Lung microvascular endothelial cell (primary cell): ENCODE results near the gene EXOC4. TPM values are rescaled to one million over a fixed set of nuclear protein-coding genes. Genes with fewer than 3 reads are reported as not detected.

Experiments used
- DNase-seq, 2 donors: peaks; one replicate each; pipeline versions ENCODE4 v3.0.0 to v3.0.0-alpha.2; 2010; ENCODE audit warnings: low read depth in 2 of 2
- total RNA-seq: library from RNA; depleted of rRNA; stranded (reverse); fragments of >200 nt; gene quantifications from 2 replicates; pipeline ENCODE4 v1.2.1, GENCODE V29; 2014

Gene EXOC4
- total RNA-seq, 1 donor from 2014 or later = 103 TPM

DNA sequence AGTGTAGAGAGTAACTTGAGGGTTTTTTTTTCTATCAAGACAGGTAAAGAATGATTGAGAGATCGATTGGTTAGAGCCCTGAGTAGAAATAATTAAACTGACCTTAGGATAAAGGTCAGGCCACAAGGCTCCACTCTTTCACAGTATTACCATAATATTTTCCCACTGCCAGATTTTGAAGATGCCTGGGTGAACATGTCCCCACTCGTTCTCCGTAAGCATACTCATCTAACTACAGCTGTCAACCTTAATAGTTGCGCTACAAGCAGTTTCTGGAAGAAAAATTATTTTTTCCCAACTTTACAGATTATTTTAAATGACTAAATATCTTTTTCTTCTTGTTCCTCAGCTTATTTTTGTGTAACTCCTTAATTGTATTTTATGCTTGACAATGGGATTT lies 671.1 kb downstream of the EXOC4 start:
- no peak for DNase-seq

DNA sequence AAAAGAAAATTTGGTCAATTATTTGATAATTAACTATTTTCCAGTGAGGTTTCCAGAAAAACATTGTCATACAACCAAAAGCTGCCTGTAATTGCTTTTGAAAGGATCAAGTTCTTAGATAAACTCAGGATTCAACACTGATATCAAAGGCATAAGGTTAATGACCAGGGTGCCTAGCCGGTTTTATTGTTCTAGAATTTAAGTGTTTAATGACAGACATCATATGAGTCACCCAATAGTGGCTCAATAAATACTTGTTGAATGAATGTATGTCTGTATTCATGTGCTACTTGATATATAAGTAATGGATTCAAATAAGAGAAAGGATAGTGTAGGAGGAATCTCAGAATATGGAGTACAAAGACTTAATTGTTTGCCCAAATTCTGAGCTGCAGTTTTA lies 678.2 kb downstream of the EXOC4 start:
- DNase-seq = no peak

DNA sequence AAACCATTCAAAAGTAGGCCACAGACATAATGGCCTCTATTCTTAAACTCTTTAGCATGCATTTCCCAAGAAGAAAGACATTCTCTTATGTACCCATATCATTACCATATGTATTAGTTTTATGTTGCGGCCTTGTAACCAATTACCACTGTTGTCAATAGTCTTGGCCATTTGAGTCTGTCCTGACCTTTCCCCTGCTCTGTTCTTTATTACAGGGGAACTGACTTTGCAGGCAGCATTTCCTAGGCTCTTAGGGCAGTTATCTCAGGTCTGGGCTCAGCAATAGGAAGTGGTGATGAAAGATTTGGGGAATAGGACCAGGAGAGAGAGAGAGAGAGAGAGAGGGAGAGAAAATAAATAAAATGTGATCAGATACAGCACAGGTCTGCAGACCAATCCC lies 679.7 kb downstream of the EXOC4 start:
- peak in 1 of 2 donors; percentile 27 for DNase-seq

DNA sequence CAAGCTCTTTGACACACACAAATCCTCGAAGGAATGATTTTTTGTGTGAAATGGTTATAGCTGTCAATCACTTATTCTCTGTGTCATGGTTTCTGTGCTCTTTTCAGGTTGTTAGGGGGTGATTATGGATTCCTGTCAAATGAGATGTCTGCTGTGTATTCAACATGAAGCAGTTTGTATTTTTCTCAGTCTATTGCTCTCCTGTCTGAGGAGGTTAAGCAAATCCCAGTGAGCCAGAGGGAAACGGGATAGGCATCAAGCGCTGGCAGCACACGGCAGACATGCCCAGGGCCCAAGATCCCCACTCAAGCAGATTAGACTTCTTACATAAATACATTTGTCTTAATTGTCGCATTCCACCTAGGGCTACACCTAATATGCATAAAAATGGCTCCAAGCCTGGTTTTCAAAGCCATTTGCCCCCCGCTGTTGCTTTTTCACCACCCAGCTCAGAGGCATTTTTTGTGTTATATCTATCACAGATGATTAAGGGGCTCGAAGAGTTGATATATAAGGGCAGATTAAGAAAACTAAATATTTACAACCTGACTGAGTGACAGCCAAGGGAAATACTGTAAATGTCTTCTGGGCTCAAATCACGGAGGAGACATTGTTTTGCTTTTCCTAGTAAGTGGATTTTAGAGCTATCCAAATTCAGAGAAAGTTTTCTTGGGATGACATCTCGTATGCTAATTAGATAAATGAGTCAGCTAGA lies 681.5 kb downstream of the EXOC4 start:
- DNase-seq = no peak

DNA sequence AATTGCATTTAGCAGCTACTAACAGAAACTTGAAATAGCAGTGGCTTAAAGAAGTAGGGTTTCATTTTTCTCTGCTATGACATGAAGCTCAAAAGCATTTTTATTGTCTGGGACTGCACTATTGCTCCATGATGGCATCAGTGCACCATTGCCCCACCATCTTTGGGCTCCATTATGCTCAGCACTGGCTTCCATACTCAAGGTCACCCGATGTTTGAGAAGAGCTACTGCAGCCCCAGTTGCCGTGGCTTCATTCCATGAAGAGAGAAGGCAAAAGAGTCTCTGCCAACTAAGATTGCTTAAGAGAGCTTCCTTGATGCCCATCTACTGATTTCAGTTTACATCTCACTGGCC lies 682.1 kb downstream of the EXOC4 start:
- DNase-seq = no peak

DNA sequence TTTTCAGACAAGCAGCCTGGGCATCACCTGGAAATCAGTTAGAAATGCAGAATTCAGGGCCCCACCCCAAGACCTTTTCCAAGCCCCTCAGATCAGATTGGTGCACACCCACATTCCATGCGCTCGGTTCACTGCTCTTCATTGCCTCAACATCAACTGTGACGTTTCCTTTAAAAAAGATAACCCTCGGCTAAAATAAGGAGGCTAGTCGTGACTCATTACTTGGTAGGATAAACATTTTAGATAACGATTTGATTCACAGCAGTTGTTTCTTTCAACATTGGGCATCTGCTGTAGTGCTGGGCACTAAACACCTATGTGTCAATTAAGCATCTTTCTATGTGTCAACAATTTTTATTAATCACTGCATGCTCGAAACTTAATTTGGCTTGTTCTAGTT lies 683.2 kb downstream of the EXOC4 start:
- peak in 1 of 2 donors; percentile 23 for DNase-seq

DNA sequence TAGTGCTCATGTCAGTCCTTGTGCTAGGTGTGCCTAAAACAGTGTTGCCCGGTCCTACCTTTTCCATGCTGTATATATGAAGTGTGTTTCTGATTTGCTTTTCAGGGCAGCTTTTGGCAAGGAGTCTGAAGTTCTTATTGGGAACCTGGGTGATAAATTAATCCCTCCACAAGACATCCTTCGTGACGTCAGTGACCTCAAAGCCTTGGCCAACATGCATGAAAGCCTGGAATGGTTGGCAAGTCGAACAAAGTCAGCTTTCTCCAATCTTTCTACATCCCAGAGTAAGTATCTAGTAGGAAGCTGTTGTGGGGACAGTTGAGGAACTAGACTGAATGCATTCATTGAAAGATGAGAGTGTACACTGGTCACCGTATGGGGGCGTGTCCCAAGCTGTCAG lies 684.9 kb downstream of the EXOC4 start:
- DNase-seq = no peak

DNA sequence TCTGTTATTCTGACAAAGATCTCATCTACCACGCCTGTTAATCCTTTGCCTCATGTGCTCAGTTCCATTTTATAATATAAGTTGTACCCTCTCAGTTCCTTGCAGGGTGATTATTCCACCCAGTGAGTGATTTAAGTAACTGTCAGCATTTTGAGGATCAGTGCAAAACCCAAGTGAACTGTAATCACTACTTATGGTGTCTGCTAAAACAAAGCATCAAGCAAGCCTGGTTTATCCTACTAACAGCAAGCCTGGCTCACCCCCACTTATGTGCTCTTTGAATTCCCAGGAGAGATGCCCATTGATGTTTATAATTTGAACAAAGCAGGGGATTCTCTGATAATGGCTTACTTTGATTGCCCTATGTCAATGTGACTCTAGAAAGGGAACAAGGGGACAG lies 687.5 kb downstream of the EXOC4 start:
- no peak for DNase-seq

DNA sequence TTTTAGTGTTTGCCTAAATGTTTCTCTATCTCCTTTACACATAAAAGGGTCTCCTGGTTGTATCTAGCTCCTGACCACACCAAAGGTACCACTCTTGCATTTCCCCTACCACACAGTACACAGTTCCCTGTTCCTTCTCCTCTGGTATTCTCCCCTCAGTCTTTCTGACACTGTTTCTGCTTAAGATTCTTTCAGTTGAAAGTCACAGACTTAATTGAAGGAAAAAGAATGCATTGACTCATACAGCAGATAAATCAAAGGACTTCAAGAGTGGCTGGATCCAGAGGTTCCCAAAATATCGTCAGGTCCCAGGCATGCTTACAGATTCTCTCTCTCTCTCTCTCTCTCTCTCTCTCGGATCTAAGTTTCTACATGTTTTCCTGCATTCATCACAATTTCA lies 688.6 kb downstream of the EXOC4 start:
- DNase-seq = no peak

DNA sequence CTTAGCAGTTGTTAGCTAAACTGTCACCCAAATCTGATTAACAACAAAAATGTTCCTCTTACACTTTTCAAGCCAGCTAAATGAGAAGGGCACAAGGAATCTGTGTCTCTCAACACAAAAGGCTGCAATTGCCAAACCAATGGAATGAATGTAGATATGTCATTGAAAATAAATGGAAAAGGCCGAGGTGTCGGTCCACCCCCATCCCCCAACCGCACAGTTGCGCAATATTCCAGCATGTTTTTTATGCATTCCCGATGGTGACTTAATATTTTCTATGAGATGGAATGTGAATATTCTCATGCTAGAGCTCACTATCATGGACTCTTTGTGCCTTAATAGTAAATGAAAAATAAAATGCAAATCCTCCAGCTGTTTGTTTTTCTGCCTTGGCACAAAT lies 692.6 kb downstream of the EXOC4 start:
- no peak for DNase-seq

DNA sequence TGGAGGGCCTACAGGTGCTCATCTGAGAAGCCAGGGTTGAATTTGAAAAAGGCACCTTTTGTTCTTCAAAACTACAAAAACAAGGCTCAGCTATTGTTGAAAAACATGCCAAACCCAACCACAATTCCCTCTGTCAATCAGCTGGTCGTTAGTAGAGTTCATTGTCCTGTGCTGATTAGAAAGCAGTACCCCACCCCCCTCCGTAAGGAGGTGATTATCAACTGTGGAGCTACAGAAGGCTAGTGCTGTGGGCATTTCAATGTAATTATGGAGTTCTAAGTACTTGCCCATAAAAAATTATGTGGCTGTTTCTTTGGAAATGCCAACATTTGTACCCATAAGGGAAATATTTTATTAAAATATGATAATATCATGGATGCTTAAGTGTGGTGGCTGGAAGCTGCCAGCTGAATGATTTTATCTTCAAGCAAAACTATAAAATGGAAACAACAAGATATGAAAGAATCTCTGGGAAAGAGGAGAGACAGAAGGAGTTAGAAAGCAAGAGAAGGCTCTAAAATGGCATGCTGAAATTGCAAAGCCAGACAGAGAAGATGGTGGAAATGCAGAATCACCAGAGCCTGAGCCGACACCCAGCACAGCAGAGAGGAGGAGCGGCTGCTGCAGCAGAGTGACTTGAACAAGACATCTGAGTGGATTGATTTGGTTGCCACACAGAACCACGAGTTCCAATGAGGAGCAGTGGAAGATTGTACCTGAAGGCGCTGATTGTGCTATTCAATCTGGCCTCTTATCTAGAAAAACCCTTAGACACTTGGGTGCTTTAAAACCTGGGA lies 694.8 kb downstream of the EXOC4 start:
- DNase-seq = no peak

DNA sequence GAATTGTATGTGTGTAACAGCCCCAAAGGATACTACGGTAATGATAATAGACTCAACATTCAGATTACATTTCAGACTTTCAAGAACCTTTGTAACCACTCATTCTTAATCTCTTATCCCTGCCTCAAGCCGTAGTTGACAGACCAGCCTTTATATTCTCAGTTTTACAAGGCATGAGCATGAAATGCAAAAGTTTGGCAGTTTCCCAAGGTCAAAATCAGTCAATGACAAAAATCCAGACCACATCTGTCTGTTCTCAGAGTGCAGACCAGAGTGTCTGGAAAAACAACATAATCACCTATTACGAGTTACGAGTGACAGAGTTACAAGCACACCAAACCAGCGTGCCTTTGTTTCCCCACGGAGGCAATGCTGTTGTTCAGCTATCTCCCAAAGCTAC lies 695.7 kb downstream of the EXOC4 start:
- DNase-seq = no peak

DNA sequence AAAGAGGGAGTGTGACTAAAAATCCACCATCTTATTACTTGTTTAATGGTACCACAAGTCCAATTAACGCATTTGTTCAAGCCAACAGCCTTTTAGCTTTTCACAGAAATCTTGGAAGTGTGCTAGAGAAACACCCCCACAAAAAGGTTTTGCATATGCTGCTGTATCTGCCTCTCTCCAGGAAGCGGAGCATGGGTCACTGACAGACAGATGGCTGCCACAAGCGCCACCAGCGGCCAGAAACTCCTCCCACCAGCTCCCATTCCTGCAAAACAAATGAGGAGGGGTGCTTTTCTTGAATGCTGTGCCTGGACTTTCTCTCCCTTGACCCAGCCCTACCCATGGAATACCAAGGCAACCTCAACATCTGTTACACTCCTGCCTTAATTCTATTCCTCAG lies 698.0 kb downstream of the EXOC4 start:
- DNase-seq = no peak

DNA sequence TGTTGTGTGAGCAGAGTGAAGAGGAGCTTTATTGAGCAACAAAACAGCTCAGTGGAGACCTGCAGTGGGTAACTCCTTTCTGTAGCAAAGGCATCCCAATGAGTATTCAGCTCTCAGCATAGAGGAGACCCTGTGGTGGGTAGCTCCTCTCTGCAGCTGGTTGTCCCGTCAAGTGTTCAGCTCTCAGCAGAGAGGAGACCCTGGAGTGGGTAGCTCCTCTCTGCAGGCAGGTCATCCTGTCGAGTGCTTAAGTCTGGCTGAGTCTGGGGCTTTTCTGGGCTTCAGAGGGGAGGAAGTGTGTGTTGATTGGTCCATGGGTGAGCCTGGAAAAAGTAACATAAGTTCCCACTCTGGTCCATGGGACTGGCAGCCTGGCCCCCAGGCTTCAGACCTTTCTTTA lies 702.3 kb downstream of the EXOC4 start:
- no peak for DNase-seq

DNA sequence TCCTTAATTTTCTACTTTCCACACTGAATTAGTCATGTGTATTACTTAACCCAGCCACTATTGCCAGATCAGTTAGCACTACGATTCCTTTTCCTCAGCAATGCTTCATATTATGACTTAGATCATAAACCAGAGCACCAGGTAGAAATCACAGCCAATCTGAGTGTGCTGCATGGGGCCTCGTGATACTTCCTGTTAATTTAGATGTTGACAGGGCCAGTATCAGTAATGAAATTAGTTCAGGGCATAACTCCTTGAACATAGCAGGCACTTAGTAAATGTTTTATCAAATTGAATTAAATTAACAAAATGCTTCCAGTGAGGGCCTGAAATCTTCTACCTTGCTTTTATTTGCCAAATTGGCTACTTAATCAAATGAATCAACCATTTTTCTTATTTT lies 705.0 kb downstream of the EXOC4 start:
- DNase-seq = no peak

DNA sequence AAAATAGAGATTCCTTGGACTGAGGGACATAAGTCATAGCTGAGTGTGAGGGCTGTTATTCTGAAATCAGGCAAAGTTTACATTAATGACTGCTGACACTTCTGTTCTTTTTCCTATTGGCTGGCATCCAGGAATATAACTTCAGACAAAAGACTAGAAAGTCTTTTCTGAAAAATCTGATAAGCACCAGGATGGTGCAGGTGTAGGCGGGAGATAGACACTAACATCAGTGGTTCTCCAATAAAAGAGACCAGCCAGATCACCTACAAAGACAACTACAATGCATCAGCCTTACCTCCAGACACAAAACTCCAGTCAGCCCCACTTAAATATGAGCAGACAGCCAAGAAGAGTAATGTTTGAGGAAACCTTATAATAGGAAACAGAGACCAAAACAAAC lies 705.9 kb downstream of the EXOC4 start:
- peak; percentile 5 to 37 for DNase-seq

DNA sequence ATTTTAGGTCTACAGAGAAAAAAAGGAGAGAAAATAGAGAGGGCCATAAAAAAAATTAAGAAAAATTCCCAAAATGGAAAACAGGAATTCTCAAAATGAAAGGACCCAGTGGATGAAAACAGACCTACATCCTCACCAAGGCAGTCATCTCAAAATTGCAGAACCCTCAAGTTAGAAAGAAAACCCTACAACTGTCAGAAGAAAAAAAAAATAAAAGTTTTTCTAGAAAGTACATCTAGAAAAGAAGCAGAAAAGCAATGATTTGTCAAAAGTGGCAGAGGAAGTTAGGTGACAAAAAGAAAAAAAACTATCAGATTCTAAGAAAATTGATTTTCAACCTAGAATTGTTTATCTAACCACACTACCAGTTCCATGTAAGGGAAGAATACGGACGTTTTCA lies 706.6 kb downstream of the EXOC4 start:
- DNase-seq = no peak

DNA sequence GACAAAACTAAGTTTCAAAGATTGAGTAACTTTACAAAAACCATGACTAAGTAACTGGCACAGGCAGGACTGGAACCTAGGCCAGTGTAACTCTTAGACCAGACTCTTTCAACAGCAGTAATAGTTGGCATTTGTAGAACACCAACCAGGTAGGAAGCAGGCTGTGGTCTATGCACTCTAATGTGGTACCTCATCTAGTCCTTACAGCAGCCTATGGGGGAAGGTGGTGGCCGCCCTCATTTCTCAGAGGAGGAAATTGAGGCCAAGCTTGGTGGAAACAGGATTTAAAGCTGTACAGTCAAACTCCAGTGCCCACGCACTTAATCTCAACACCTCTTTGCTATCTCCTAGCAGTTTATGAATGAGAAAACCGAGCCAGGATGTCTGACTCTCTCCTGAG lies 708.8 kb downstream of the EXOC4 start:
- no peak for DNase-seq

DNA sequence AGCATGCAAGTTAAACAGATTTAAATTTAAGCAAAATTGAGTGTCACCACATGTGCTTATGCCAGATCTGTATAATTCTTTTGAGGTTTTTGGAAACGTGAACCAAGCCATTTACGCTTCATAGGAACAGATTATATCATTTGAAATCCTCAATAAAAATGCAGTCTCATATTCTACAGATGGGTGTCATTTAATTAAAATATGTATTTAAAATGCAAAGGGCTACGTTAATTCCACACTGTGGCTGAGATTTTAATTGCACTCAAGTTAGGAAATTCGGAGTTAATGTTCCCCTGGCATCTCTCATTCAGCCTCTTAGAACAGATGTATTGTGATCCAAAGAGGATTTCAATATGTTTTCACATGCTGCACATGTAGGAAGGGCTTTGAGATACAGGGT lies 709.8 kb downstream of the EXOC4 start:
- DNase-seq = no peak

DNA sequence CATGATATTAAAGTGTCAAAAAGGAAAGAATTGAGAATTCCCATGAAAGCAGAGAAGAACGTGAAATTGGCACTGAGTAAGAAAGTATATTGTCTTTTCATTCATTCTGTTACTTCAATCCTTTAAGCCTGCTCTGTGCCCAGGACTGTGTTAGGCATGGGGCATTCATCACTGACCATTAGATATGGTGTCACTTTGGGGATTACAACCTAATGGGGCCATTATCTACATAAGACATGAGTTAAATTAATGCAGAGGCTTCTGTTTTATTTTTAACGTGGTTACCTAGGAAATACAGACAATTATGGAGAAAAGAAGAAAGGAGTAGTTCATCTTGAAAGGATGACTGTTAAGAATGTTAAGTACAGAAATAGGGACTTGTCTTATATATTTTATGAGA lies 710.8 kb downstream of the EXOC4 start:
- no peak for DNase-seq

DNA sequence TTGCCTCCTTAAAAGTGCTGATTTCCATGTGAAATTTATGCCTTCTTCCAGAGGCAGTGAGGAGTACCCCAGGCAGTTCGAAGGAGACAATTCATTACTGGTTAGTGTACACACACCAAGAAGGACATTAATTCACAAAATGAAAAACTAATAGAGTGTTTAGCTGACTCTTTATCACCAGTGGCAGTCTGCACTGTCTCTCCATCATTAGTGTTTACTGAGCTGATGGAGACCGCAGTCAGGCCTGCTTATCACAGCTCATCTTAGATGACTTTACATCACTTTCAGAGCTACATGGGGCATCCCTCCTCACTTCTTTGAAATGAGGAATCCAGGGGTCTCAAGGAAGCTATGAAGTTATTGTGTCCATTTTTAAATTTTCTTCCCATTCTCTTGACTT lies 718.7 kb downstream of the EXOC4 start:
- no peak for DNase-seq

DNA sequence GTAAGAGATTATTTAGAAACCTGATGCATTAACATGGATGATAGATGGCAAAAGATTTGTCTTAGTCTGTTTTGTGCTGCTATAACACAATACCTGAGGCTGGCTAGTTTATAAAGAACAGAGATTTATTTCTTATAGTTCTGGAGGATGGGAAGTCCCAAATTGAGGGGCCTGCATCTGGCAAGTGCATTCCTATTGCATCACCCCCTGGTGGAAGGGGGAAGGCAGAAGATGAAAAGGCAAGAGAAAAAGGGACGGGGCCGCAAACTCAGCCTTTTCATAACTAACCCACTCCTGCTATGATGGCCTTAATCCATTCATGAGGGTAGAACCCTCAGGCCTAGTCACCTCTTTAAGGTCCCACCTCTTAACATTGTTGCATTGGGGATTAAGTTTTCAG lies 720.8 kb downstream of the EXOC4 start:
- no peak for DNase-seq

DNA sequence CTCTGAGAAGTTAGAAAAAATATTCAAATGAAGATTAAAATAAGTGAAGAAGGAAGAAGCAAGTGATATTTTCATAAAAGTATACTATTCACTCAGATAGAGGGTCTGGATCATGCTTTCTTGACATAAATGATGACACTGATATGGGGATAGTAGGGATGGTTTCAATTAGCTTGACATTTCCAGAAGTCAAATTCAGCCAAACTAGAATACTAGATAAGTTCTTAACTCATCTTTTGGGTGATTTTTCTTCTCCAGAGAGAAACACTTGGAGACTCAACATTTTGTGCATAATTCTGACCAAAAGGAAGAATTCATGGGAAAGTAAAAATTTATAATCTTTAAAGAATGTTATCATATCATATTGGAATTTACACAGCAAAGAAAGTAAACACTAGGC lies 722.3 kb downstream of the EXOC4 start:
- no peak for DNase-seq
